Ovary (tissue), 3 donors: ENCODE results near the gene ENOX1.

Experiments
- POLR2A ChIP-seq: fragments of 450-650 bp; IDR thresholded peaks from one replicate; pipeline ENCODE4 v1.6.1; 2017; ENCODE audit warnings: antibody characterized with exemption, mild to moderate bottlenecking, moderate library complexity
- TF ChIP-seq, protein P1 (sequence below), 3 donors: fragments of 450-650 bp in 2 of 3; fragments of 200-600 bp in 1 of 3; IDR thresholded peaks; one replicate each; pipeline versions ENCODE4 v1.5.1 to v1.8.0; 2016 to 2022; ENCODE audit warnings: antibody characterized with exemption in 3 of 3, mild to moderate bottlenecking in 1 of 3
- donor health status: DM: no; HTN: no; CAD: no.

DNA sequence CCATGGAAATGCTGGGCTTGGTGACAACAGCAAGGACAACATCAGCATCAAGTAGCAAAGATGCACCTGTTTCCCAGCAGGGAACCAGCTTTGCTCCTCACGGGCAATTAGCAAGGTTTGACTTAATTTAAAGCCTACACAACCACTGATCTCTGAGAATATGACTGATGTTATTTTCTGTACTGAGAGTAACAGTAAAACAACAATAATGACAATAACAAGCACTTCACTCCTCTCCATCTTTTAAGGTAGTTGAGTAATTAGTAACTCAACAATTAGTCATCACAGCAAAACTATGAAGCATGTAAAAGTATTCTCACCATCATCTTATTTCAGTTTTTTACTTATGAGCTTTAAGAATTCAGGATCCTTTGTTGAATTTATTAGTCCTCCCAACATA, 37.3 kb downstream of the ENOX1 start:
- TF ChIP-seq, protein P1, sequence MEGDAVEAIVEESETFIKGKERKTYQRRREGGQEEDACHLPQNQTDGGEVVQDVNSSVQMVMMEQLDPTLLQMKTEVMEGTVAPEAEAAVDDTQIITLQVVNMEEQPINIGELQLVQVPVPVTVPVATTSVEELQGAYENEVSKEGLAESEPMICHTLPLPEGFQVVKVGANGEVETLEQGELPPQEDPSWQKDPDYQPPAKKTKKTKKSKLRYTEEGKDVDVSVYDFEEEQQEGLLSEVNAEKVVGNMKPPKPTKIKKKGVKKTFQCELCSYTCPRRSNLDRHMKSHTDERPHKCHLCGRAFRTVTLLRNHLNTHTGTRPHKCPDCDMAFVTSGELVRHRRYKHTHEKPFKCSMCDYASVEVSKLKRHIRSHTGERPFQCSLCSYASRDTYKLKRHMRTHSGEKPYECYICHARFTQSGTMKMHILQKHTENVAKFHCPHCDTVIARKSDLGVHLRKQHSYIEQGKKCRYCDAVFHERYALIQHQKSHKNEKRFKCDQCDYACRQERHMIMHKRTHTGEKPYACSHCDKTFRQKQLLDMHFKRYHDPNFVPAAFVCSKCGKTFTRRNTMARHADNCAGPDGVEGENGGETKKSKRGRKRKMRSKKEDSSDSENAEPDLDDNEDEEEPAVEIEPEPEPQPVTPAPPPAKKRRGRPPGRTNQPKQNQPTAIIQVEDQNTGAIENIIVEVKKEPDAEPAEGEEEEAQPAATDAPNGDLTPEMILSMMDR (IDR thresholded peaks at IDR 0.05): no peak
- TF ChIP-seq POLR2A: no peak
